GM18520 (cell line): ENCODE results near the gene AUH.

Source experiments
- ATAC-seq: cut with Tn5 transposase; IDR thresholded peaks from one replicate; pipeline ENCODE4 v1.9.1; 2021; ENCODE audit not compliant: unreplicated experiment

The AUH gene

GRCh38 chr9:91297306-91297705 is 64.4 kb downstream of the AUH start:
- no peak for ATAC-seq

- no peak for ATAC-seq
These were observed 65.4 kb downstream of the AUH start for GRCh38 chr9:91296354-91296753.

GRCh38 chr9:91295357-91295756 is 66.4 kb downstream of the AUH start:
- no peak for ATAC-seq

- ATAC-seq = no peak
These were observed 69.9 kb downstream of the AUH start for GRCh38 chr9:91291866-91292265.

GRCh38 chr9:91289244-91289643 is 72.5 kb downstream of the AUH start:
- no peak for ATAC-seq

GRCh38 chr9:91285729-91286353 is 75.9 kb downstream of the AUH start:
- no peak for ATAC-seq

- ATAC-seq = no peak
These were observed 79.4 kb downstream of the AUH start for GRCh38 chr9:91282292-91282691.

GRCh38 chr9:91279296-91280204 is 82.2 kb downstream of the AUH start:
- ATAC-seq = no peak

GRCh38 chr9:91276513-91276912 is 85.2 kb downstream of the AUH start:
- ATAC-seq = no peak

- ATAC-seq = no peak
These were observed 86.1 kb downstream of the AUH start for GRCh38 chr9:91275655-91276054.

- no peak for ATAC-seq
These were observed 86.7 kb downstream of the AUH start for GRCh38 chr9:91274949-91275492.

- ATAC-seq = no peak
These were observed 87.7 kb downstream of the AUH start for GRCh38 chr9:91273853-91274552.

GRCh38 chr9:91271156-91271555 is 90.6 kb downstream of the AUH start:
- ATAC-seq = no peak

GRCh38 chr9:91269907-91270491 is 91.7 kb downstream of the AUH start:
- no peak for ATAC-seq

GRCh38 chr9:91266448-91266847 is 95.3 kb downstream of the AUH start:
- ATAC-seq = no peak

GRCh38 chr9:91265514-91265913 is 96.2 kb downstream of the AUH start:
- no peak for ATAC-seq

- no peak for ATAC-seq
These were observed 100.3 kb downstream of the AUH start for GRCh38 chr9:91261417-91261816.

GRCh38 chr9:91259162-91259561 is 102.6 kb downstream of the AUH start:
- no peak for ATAC-seq

- no peak for ATAC-seq
These were observed 103.3 kb downstream of the AUH start for GRCh38 chr9:91258451-91258850.

GRCh38 chr9:91256235-91256634 is 105.5 kb downstream of the AUH start:
- no peak for ATAC-seq

GRCh38 chr9:91255327-91255726 is 106.4 kb downstream of the AUH start:
- no peak for ATAC-seq
